Hematopoietic multipotent progenitor cell treated with erythropoietin and hydrocortisone succinate and interleukin-3 and kit ligand, for 15 days (in vitro differentiated cells): ENCODE results near the gene RTEL1.
"Not testable (repeated sequence)": the region's sequence is repeated elsewhere in the genome, so short reads cannot be mapped to it uniquely, and the experiment has no call there.

ENCODE experiments used
- DNase-seq: peaks from one replicate; pipeline ENCODE4 v3.0.0-alpha.2; 2015; ENCODE audit warnings: low spot score

RTEL1 gene

DNA sequence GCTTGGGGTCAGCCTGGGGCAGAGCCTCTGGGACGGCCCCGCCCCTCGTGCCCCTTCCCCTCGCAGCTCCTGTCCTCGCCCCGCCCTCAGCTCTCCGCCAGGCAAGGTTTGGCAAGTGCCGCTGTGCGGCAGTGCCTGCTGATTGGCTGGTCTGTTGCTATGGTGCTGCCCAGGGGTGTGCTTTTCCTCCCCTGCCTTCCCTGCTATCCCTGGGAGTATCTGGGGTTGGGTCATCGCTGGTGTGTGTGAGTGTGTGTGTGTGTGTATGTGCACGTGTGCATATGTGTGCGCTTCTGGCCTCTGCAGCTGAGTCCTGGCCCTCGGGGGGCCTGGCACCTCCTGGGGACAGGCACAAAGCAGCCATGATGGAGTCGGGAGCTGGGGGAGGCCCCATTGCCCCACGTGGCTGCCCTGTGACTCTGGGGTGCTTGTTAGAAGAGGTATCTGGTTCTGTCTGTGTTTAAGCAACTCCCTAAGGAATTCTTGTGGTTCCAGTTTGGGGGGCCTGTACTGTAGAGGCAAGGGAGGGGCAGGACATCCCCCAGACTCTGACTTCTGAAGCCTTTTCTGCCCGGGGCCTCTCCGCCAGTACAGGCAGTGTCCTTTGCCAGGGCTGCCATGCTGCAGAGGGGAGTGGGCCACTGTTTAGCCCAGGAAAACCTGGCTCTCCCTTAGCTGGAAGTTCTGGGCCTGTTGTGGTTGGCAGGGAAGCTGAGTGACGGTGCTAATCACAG lies 6.9 kb downstream of the RTEL1 start:
- no peak for DNase-seq

DNA sequence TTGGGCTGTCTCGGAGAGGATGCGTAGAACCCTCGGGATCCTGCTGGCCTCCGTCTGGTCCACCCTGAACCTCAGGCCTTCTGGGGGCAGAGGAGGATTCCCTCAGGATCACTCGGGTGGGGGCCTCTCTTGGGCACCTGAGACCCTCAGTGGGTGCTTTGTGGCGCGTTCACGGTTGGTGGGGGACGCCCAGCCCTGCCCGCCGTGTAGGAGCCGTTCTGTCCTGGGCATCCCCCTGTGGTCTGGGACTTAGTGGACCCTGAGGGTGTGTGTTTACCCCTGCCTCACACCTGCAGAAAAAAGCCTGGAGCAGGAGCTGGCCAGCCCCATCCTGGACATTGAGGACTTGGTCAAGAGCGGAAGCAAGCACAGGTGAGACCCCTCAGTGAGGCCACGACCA lies 7.6 kb downstream of the RTEL1 start:
- no peak for DNase-seq

DNA sequence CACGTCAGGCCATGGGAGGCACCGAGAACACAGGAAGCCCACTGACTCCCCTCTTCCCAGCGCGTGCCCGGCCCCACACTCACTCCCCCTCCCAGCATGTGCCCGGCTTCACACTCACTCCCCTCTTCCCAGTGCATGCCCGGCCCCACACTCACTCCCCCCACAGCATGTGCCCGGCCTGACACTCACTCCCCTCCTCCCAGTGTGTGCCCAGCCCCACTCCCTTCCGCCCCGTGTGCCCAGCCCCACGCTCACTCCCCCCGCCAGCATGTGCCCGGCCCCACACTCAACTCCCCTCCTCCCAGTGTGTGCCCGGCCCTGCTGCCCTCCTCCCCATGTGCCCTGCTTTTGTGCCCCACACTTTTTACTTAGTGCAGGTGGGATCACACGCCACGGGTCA lies 9.7 kb downstream of the RTEL1 start:
- no peak for DNase-seq

DNA sequence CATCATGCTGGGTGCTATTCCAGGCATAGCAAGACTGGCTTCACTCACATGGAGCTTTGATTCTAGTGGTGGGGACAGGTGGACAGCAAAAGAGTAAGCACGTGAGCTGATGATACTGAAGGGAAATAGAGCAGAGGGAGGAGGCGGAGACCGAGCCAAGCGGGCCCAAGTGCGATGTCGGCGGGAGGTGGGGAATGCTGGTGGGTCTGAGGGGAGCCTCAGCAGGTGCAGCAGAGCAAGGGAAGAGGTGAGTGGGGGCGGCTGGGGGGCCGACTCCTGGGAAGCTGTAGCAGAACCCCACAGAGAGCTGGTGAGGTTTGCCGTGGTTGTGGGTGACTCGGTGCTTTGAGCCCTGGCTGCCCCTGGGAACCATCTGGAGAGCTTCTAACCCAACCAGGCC lies 10.2 kb downstream of the RTEL1 start:
- no peak for DNase-seq

DNA sequence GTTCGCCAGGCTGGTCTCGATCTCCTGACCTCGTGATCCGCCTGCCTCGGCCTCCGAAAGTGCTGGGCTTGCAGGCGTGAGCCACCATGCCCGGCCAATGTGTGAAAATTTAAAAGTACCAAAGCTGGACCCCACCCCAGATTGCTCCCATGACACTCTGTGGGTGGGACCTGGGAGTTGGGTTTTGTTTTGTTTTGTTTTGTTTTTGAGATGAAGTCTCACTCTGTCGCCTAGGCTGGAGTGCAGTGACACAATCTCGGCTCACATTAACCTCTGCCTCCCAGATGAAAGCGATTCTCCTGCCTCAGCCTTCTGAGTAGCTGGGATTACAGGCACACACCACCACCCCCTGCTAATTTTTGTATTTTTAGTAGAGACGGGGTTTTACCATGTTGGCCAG lies 13.6 kb downstream of the RTEL1 start:
- not testable (repeated sequence) for DNase-seq

DNA sequence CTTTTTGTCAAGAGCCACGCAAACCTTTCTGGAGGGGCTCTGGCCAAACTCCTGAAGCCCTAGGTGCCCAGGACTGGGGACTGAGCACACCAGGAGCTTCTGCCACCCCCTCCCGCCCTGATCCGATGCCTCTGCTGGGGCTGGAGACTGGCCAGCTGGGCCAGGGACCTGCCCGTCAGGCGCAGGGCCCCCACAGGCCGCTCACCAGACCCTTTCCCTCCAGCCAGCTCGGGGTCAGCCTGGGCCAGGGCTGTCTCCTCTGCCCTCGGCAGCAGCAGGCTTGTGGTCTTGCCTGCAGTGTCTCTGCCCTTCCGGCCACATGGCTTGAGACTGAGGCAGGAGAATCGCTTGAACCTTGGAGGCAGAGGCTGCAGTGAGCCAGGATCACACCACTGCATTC lies 14.6 kb downstream of the RTEL1 start:
- DNase-seq: no peak

DNA sequence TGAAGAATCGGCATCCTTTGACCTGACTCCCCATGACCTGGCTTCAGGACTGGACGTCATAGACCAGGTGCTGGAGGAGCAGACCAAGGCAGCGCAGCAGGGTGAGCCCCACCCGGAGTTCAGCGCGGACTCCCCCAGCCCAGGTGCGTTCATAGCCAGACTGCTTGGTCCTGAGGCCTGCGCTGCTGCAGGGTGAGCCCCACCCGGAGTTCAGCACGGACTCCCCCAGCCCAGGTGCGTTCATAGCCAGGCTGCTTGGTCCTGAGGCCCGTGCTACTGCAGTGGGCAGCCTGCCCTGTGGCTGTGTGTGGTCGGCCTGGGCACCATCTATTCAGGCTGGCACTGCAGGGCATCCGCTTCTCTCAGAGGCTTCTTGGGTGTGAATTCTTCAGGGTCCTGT lies 15.8 kb downstream of the RTEL1 start:
- DNase-seq: no peak

DNA sequence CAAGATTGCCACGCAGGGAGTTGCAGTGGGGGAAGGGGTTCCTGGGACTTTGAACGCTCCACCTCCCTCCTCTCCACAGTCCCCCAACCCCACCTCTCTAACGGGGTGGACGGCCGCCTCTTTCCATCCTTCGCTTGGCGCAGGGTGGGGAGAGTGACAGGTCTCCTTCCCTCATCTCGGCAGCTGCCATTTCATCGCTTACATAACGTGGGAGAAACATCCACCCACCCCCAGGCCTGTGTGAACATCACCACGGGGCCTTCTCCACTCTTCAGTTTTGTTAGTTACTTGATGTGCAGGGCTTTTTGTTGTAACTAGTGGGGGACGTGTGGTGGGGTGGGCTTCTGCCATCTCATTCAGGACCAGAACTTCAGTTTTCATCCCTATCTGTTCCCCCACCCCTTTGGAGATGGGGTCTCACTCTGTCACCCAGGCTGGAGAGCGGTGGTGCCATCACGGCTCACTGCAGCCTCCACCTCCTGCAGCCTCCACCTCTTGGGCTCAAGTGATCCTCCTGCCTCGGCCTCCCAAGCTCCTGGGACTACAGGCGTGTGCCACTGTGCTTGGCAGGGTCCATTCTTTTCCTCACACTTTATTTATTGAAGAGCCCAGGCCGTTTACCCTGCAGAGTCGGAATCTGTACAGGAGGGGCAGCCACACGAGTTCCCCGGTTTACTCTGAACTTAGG lies 17.7 kb downstream of the RTEL1 start:
- no peak for DNase-seq

DNA sequence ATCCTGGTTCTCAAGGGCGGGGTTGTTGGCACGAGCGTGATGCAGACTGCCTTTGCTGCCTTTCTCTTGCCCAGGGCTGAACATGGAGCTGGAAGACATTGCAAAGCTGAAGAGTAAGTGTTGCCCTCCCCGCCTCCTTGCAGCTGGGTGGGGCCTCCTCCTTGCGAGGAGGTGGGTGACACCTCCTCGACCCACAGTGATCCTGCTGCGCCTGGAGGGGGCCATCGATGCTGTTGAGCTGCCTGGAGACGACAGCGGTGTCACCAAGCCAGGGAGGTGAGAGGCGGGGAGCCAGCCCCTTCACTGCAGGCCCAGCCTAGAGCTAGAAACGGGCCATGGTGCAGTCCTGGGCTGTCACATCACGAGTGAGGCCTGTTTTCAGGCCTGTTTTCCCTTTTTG lies 20.0 kb downstream of the RTEL1 start:
- no peak for DNase-seq

DNA sequence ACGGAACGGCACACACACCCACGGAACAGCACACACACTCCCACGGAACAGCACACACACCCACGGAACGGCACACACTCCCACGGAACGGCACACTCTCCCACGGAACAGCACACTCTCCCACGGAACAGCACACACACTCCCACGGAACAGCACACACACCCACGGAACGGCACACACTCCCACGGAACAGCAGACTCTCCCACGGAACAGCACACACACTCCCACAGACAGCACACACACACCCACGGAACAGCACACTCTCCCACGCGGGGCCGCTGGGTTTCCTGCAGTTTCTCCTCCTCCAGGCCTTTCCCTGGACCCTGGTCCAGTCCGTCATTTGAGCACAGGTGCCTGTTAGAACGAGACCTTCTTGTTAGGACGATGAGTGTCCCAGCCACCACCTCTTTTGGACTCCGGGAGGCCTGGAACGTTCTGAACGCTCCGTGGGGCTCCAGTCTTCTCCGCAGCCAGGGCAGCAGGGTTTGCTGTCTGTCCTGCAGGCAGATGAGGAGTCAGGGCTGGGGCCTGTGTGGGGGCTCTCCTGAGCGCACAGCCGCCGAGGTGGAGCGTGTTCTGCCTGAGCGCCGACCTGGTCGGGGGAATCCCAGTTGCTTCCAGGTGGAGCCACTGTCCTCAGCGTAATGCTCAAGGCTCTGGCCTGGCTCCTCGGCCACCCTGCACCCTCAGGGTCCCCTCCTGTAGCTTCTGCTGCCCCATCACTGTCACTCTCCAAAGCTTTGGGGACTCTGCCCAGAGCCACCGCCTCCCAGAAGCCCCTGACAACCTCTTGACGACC lies 20.8 kb downstream of the RTEL1 start:
- DNase-seq: no peak

DNA sequence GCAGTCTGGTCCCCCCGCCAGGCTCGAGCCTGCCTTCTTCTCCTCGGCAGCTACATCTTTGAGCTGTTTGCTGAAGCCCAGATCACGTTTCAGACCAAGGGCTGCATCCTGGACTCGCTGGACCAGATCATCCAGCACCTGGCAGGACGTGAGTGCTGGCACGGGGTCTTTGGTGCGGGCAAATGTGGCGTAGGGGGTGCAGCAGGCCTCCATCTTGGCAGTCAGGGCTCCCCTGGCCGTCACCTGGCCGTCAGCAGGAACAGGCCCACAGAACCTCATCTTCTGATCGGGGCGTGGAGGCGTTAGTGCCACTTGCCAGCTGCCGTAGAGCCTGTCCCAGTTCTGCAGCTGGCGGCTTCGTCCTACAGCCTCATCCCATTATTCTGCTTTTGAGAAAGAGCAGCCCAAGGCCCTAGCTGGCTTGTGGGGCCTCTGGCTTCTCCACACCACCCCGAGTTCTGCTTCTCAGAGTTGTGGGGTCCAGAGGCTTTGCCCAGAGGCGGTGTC lies 21.7 kb downstream of the RTEL1 start:
- no peak for DNase-seq

DNA sequence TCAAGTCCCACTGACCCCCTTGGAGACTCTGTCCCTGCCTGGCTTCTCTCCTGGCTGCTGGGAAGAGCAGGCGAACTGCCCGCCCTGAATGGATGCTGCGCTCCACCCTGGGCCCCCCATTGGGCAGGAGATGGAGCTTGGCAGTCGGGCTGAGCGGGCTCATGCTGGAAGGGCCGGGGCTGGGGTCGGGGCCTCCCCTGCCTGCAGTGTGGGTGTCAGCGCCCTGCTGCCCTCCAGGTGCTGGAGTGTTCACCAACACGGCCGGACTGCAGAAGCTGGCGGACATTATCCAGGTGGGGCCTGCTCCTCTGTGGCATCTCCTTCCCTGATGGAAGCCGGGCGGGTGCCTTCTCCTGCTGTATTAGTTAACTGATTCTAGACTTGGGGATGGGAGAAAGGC lies 22.3 kb downstream of the RTEL1 start:
- no peak for DNase-seq

DNA sequence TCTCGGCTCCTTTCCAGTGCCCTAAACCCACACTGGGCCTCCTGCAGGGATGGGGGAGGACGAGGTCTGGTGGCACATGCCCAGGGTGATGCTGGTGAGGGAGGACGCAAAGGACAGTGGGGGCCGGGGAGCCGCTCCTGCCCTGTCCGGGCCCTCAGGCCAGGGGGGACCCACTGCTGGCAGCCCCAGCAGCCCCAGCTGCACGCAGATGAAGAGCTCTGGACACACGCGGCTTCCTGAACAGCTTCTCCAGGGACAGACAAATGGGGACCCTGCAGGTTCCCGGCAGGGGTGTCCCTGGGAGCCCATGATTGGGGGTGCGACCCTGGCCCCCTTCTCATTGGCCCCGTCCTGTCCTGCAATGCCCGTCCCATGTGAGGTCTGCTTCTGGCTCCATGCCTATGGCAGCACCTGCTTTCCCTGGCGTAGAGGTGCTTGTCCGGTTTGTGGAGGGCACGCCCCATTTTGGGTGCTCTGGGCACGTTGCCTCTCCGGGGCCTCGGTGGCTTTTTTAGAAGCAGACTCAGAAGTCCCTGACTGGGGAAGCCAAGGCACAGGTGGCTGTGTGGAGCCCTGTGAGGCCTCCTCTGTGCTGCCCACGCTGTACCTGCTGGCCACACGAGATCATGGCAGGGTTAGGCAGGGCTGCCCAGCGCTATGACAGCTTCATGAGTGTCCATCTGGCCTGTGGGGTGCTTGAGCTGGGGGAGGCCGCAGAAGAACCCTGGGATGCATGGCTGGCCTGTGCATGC lies 22.9 kb downstream of the RTEL1 start:
- DNase-seq: no peak

DNA sequence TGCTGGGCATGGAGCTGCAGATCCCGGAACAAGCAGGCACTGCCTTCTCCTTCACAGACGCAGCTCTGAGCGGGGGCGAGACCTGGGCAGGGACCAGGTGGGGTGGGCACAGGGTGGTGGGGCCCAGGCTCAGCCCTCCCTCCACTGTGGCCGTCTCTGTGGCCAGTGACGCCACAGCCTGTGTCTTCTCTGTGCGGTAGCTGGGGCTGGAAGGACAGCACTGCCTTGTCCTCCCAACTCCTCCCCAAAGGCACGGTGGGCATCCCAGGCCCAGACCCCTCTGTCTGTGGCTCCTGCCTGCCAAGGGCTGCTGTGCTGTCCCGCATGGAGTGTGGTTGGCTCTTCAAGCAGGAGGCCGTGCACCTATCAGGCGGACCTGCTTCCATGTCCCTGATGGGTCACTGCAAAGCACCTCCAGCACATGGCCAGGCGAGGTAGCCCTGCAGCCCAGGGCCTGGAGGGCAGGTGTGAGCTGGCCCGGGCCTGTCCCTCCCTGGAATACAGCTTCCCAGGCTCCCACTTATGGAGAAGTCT lies 23.6 kb downstream of the RTEL1 start:
- DNase-seq: no peak

DNA sequence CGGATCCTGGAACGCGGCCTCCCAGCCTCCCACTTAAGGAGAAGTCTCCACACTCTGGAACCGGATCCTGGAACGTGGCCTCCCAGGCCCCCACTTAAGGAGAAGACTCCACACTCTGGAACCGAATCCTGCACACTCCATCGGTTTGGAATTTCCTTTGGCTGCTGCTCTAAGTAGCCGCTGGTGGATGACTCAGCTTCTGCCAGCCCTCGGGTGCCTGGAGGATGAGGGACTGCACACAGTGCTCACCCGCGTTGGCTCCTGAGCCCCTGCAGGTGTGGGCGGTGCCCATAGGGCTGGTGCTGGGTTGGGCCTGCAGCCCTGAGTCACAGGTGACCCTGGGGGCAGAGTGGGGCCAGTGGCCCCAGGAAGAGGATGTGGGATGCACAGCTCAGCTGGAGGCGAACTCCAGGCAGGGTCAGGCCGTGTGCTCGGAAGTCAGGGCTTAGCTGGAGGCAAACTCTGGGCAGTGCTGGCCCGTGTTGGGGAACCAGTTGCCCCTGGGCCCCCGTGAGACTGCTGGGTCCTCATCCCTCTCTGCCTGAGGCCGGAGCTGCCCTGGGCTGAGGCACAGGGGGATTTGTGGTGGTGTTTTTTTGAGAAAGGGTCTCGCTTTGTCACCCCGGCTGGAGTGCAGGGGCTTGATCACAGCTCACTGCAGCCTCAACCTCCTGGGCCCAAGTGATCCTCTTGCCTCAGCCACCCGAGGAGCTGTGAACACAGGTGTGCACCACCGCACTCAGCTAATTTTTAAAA lies 24.4 kb downstream of the RTEL1 start:
- DNase-seq: no peak

DNA sequence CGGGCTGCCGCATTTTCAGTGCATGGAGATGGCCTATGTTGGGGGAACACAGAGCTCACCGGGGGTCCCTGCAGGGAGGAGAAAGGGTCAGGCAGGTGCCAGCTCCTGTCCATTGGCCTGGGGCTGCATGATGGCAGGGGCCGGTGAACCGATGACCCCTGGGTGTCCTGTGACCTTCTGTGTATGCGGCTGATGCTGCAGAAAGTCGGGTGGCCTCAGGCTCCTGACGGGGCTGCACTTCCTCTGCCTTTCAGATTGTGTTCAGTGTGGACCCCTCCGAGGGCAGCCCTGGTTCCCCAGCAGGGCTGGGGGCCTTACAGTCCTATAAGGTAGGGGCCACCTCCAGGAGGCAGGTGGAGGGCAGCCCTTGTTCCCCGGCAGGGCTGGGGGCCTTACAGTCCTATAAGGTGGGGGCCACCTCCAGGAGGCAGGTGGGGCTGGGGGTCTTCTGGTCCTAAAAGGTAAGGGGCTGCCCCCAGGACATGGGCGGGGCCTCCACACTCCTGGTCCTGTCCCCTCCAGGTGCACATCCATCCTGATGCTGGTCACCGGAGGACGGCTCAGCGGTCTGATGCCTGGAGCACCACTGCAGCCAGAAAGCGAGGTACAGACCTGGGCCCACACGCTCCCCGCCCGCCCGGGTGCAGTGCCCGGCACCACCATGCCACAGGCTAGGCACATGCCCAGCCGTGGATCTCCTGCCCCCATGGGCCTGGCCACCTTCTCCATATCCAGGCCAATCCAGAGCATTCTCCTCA lies 27.3 kb downstream of the RTEL1 start:
- no peak for DNase-seq

DNA sequence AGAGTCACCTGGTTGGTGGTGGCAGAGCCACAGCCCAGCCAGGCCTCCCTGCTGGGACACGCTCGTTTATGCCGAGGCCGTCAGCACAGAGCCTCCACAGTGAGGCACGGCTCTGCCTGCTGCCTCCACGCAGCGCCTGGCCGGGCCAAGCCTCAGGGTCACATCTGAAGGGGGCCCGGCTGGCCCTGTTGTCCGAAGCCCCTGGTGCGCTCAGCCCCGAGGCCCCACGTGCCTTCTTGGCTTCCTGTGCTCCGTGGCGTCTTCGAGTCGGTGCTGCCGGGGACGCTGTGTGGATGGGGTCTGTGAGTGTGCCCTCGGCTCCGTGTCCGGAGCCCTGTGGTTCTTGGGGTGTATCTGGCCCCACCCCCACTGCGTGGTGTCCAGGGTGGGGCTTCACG lies 28.0 kb downstream of the RTEL1 start:
- no peak for DNase-seq

DNA sequence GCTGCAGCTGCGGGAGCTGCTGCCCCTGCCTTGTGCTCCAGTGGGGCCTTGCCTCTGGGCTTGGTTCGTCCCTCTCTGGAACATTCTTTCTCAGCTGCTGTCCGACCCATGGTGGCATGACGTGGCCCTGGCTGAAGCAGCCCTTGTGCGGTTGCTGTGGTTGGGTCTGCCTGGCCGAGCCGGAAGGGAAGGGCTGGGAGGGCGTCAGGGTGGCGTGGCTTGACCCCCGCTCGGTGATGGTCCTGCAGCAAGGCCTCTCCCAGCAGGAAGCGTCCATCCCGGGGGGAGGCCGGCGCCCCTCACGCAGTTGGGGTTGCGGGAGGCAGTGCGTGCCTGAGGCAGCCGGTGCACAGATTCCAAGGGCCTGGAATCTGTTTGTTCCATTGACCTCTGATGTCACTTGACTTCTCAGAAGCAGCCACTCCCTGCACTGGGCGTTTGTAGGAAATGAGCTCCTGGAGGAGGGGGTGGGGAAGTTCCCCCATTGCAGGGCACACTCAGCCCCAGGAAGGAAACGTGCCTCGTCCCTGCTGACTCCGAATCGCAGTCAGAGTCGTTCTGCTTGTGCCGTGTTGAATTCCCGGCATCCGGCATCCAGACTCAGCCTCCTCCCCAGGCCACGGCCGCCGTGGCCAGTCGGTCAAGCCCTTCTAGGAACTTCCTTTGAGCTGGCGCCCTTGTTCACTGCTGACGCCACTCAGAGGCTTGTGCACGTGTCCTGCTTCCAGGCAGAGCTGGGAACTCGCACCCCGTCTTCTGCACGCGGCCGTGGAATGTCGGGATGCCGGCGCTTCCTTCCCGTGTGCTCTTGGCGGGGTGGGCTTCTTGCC lies 28.6 kb downstream of the RTEL1 start:
- DNase-seq: no peak

DNA sequence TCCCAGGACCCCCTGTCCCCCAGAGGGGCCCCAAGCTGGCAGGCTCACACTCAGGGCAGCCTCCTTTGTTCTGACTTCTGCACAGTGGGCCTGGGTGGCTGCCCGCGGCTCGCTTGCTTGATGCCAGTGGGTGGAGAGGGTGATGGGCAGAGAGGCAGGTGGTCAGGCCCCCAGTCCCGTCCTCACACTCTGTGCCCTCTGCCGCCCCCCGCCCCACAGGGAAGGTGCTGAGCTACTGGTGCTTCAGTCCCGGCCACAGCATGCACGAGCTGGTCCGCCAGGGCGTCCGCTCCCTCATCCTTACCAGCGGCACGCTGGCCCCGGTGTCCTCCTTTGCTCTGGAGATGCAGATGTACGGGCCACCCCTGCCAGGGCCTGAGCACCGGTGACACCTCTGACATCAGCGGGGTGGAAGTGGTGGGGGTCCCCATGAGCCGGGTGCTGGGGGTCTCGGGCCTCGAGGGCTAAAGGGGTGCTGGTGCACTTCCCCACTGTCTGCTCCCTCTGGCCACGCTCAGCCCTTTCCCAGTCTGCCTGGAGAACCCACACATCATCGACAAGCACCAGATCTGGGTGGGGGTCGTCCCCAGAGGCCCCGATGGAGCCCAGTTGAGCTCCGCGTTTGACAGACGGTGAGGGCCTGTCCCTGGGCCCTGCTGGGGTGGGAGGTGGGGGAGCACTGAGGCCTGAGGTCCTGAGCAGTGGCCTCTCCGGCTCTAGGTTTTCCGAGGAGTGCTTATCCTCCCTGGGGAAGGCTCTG lies 29.5 kb downstream of the RTEL1 start:
- no peak for DNase-seq
